HAP-1 (cell line): Measurements from ENCODE around the gene KIFBP.
A peak's percentile ranks its signal among the peaks of the same experiment; 100 is the strongest.
"Not testable (repeated sequence)": the region's sequence is repeated elsewhere in the genome, so short reads cannot be mapped to it uniquely, and the experiment has no call there.

ENCODE experiments used
- DNase-seq, 2 experiments: peaks; one replicate each; pipeline ENCODE4 v3.0.0-alpha.2; 2016 to 2020; ENCODE audit warnings: low spot score in 2 of 2
- H3K27me3 ChIP-seq: fragments of 250-450 bp; sonication (Bioruptor Pico); 2 replicates; pipeline ENCODE4 v1.5.1; 2020; ENCODE audit warnings: low read depth, mild to moderate bottlenecking, moderate library complexity
- H3K36me3 ChIP-seq: fragments of 250-450 bp; sonication (Bioruptor Pico); replicated peaks from 2 replicates; pipeline ENCODE4 v1.5.1; 2020; ENCODE audit warnings: mild to moderate bottlenecking
- H3K4me1 ChIP-seq: fragments of 250-450 bp; sonication (Bioruptor Pico); 2 replicates; pipeline ENCODE4 v1.5.1; 2020; ENCODE audit warnings: mild to moderate bottlenecking
- H3K4me3 ChIP-seq: fragments of 250-450 bp; sonication (Bioruptor Pico); 2 replicates; pipeline ENCODE4 v1.5.1; 2020; ENCODE audit warnings: mild to moderate bottlenecking, moderate library complexity
- H3K9me3 ChIP-seq: fragments of 250-450 bp; sonication (Bioruptor Pico); 2 replicates; pipeline ENCODE4 v1.5.1; 2020; ENCODE audit warnings: mild to moderate bottlenecking, moderate library complexity
- in situ Hi-C: fragments of 300-500 bp; cut with MboI; formaldehyde crosslinking; loops from 3 replicates; pipeline ENCODE4 v1.14.3; 2020; ENCODE audit warnings: low sequenced_read_pairs, inconsistent platforms, mixed read lengths

The KIFBP gene, protein sequence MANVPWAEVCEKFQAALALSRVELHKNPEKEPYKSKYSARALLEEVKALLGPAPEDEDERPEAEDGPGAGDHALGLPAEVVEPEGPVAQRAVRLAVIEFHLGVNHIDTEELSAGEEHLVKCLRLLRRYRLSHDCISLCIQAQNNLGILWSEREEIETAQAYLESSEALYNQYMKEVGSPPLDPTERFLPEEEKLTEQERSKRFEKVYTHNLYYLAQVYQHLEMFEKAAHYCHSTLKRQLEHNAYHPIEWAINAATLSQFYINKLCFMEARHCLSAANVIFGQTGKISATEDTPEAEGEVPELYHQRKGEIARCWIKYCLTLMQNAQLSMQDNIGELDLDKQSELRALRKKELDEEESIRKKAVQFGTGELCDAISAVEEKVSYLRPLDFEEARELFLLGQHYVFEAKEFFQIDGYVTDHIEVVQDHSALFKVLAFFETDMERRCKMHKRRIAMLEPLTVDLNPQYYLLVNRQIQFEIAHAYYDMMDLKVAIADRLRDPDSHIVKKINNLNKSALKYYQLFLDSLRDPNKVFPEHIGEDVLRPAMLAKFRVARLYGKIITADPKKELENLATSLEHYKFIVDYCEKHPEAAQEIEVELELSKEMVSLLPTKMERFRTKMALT

GRCh38 chr10:68988530-68989316 lies at the start of gene KIFBP:
TSS of gene KIFBP (plus strand) at chr10:68988803. CDS start at chr10:68988833, 30 bp downstream.
- in situ Hi-C loops = no loop called here
- peak; percentile 95 to 99 for DNase-seq
- Histone ChIP-seq H3K27me3 (no peaks in the 10 kb centered on the region), H3K36me3 (peaks cover 23% of the 10 kb centered on the region), H3K4me3 (peak within 1 kb of the TSS; percentile 79), H3K4me1 (peaks cover 19% of the 10 kb centered on the region; the same call in 1 of the 2 replicates), H3K9me3 (no peaks in the 10 kb centered on the region)

DNA sequence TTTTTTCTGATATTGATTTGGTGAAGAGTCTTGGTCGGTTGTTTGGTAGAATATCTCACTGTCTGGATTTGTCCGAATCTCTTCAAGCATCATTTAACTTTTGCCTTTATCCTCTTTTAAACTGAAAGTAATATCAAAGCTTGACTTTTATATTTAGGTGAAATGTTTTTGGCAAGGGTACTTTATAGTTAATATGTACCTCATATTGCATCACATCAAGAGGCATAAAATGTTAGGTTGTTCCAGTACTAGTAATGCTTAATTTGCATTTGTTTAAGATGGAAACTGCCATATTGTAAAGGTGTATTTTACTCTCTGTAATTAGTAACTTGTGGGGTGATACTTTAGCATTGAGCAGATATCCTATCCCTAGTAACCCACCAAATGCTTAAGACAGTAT lies 49.7 kb upstream of the KIFBP start:
- peaks cover 54% of the 10 kb centered on the region for H3K36me3 ChIP-seq
- H3K27me3 ChIP-seq = no peaks in the 10 kb centered on the region
- H3K9me3 ChIP-seq = no peaks in the 10 kb centered on the region
- H3K4me1 ChIP-seq = no peaks in the 10 kb centered on the region
- in situ Hi-C loops = no loop called here
- H3K4me3 ChIP-seq = no peak overlapping the region
- DNase-seq = no peak

GRCh38 chr10:68940917-68941316 lies 47.7 kb upstream of the KIFBP start:
- H3K4me3 ChIP-seq, H3K27me3 ChIP-seq, H3K4me1 ChIP-seq, H3K9me3 ChIP-seq, DNase-seq, in situ Hi-C loops: not testable (repeated sequence)
- peaks cover 60% of the 10 kb centered on the region for H3K36me3 ChIP-seq

- DNase-seq = no peak
- Histone ChIP-seq H3K4me1 (peaks cover 3% of the 10 kb centered on the region; the same call in 1 of the 2 replicates), H3K9me3 (no peaks in the 10 kb centered on the region), H3K36me3 (peaks cover 38% of the 10 kb centered on the region), H3K4me3 (no peak overlapping the region), H3K27me3 (no peaks in the 10 kb centered on the region)
- in situ Hi-C loops = no loop called here
These were observed 38.0 kb upstream of the KIFBP start for GRCh38 chr10:68950598-68950997.

- H3K9me3 ChIP-seq = no peaks in the 10 kb centered on the region
- H3K27me3 ChIP-seq = no peaks in the 10 kb centered on the region
- H3K4me1 ChIP-seq = peaks cover 6% of the 10 kb centered on the region
- no peak for DNase-seq
- H3K4me3 ChIP-seq = peak overlapping the region; percentile 84
- H3K36me3 ChIP-seq = peaks cover 27% of the 10 kb centered on the region
- in situ Hi-C loops = no loop called here
These were observed 33.7 kb upstream of the KIFBP start for GRCh38 chr10:68954904-68955303.

GRCh38 chr10:68955355-68955831 lies 33.2 kb upstream of the KIFBP start:
- Histone ChIP-seq H3K27me3 (no peaks in the 10 kb centered on the region), H3K4me3 (peak overlapping the region; percentile 84), H3K36me3 (peaks cover 32% of the 10 kb centered on the region), H3K4me1 (peaks cover 11% of the 10 kb centered on the region), H3K9me3 (no peaks in the 10 kb centered on the region)
- in situ Hi-C loops = no loop called here
- peak in 1 of 2 experiments; percentile 36 for DNase-seq

DNA sequence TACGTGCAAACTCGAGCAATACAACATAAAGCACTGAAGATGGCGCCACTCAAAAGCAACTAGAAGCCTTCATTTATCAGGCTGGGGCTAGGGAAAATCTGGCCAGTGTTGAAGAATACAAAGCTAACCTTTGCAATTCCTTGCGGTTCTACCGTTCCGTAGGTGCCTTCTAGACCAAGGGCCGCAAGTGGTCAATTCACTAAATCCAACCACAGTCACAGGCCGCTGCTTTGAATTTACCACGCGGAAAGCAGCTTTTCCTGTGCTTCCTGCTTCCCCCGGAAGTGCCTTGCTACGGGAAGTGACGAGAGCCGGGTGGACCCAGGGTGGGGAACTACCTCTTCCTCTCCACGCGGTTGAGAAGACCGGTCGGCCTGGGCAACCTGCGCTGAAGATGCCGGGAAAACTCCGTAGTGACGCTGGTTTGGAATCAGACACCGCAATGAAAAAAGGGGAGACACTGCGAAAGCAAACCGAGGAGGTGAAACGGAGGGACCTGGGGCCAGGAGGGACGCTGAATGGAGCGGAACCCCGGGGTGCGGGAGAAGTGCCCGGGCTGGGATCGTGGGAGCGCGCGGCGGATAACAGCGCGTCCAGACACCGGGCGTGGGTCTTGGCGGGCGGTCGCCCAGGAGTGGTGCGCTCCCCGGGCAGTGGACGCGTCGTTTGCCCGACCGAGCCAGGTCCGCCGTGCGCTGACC lies 32.6 kb upstream of the KIFBP start, which contains the start of gene DDX21:
Gene DDX21 (plus strand): TSS at position 339 of the 701 bp plus-strand sequence. CDS start 56 bp downstream, at position 395.
- Histone ChIP-seq H3K9me3 (no peaks in the 10 kb centered on the region), H3K4me1 (peaks cover 15% of the 10 kb centered on the region), H3K27me3 (no peaks in the 10 kb centered on the region), H3K4me3 (peak within 1 kb of the TSS; percentile 84), H3K36me3 (peaks cover 38% of the 10 kb centered on the region)
- in situ Hi-C loops = no loop called here
- peak; percentile 93 for DNase-seq

DNA sequence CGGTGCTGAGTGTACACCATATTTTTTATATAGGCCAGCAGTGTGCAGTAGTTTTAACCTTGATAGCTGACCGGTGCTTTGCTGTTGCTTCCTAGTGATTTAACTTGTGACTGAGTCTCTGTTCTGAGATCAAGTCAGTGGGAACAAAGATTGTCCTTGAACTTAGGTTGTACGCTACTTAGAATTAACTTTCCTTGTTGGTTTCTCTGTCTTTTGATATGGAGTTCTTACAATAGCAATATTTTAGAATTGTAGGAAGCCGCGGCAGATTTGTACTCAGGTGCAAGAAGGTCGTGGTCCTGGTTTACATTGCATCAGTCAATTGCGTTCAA lies 31.4 kb upstream of the KIFBP start:
- in situ Hi-C loops = no loop called here
- peaks cover 15% of the 10 kb centered on the region for H3K4me1 ChIP-seq
- no peak for DNase-seq
- H3K4me3 ChIP-seq = peak overlapping the region; percentile 84
- H3K27me3 ChIP-seq = no peaks in the 10 kb centered on the region
- H3K9me3 ChIP-seq = no peaks in the 10 kb centered on the region
- H3K36me3 ChIP-seq = peaks cover 50% of the 10 kb centered on the region

- DNase-seq = no peak
- no peaks in the 10 kb centered on the region for H3K9me3 ChIP-seq
- H3K4me3 ChIP-seq = peak overlapping the region; percentile 84
- H3K4me1 ChIP-seq = peaks cover 15% of the 10 kb centered on the region
- H3K27me3 ChIP-seq = no peaks in the 10 kb centered on the region
- peaks cover 54% of the 10 kb centered on the region for H3K36me3 ChIP-seq
- in situ Hi-C loops = no loop called here
These were observed 30.9 kb upstream of the KIFBP start for GRCh38 chr10:68957654-68958053.

- Histone ChIP-seq H3K4me3 (no peak overlapping the region), H3K36me3 (peaks cover 73% of the 10 kb centered on the region), H3K9me3 (no peaks in the 10 kb centered on the region), H3K4me1 (peaks cover 14% of the 10 kb centered on the region), H3K27me3 (no peaks in the 10 kb centered on the region)
- DNase-seq = no peak
- in situ Hi-C loops = no loop called here
These were observed 28.7 kb upstream of the KIFBP start for GRCh38 chr10:68959695-68960527.

DNA sequence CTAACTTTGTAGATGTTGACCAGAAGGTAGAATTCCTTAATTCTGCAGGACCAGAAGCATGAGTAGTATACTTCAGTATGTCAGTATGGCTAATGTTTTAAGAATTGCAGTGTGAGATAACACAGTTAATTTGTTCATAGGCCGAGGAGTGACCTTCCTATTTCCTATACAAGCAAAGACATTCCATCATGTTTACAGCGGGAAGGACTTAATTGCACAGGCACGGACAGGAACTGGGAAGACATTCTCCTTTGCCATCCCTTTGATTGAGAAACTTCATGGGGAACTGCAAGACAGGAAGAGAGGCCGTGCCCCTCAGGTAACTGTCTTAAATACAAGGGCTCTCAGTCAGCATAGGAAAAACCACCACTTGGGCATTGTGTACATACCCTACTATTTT lies 25.5 kb upstream of the KIFBP start:
- H3K4me1 ChIP-seq = peaks cover 11% of the 10 kb centered on the region
- H3K36me3 ChIP-seq = peaks cover 100% of the 10 kb centered on the region
- no peak for DNase-seq
- in situ Hi-C loops = no loop called here
- H3K4me3 ChIP-seq = no peak overlapping the region
- no peaks in the 10 kb centered on the region for H3K9me3 ChIP-seq
- H3K27me3 ChIP-seq = no peaks in the 10 kb centered on the region

DNA sequence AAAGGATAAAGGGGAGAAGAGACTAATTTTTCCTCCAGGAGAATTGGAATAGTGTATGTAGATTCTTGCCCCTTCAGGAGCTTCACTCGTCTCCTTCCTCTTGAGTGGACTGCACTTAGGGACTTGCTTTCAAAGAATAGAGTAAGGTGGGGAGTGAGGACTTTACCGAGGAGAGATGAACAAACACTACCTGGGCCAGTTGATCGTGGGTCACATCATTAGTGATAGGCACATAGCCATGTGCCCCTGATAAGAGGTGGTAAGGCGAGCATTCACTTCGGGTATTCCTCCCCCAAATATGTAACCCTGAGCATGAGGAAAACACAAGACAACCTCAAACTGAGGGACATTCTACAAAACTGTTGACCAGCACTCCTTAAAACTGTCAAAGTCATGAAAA lies 14.6 kb upstream of the KIFBP start:
- Histone ChIP-seq H3K4me3 (no peak overlapping the region), H3K4me1 (no peaks in the 10 kb centered on the region), H3K9me3 (no peaks in the 10 kb centered on the region), H3K27me3 (no peaks in the 10 kb centered on the region), H3K36me3 (peaks cover 100% of the 10 kb centered on the region)
- in situ Hi-C loops = loop anchor here (10.0 kb wide), 1 partner anchor 209 kb away; no protein-coding TSS in a partner anchor
- no peak for DNase-seq
